GM23338 (cell line): ENCODE data around the gene MTHFSD. TPM values are rescaled to one million over a fixed set of nuclear protein-coding genes. Genes with fewer than 3 reads are reported as not detected.

Source experiments
- ATAC-seq: fragments of 200-7000 bp; cut with Tn5 transposase; 3 replicates; pipeline ENCODE4 v1.9.1; 2020
- DNase-seq: peaks from one replicate; pipeline ENCODE4 v3.0.0-alpha.2; 2015; ENCODE audit warnings: low spot score
- H2AFZ ChIP-seq: fragments of 200-600 bp; sonication (generic); 2 replicates; pipeline ENCODE4 v1.8.0; 2016; ENCODE audit warnings: antibody characterized with exemption, mild to moderate bottlenecking, moderate library complexity
- H3F3A ChIP-seq: fragments of 200-600 bp; sonication (generic); replicated peaks from 2 replicates; pipeline ENCODE4 v1.8.0; 2017; ENCODE audit warnings: antibody characterized with exemption, mixed run types, low read depth
- H3K27ac ChIP-seq: fragments of 200-600 bp; sonication (generic); 2 replicates; pipeline ENCODE4 v1.6.1; 2016; ENCODE audit warnings: low read depth
- H3K27me3 ChIP-seq: fragments of 200-600 bp; sonication (generic); 2 replicates; pipeline ENCODE4 v1.8.0; 2016; ENCODE audit warnings: mild to moderate bottlenecking, mixed run types, moderate library complexity; ENCODE audit not compliant: insufficient read depth
- H3K36me3 ChIP-seq: fragments of 200-600 bp; sonication (generic); 2 replicates; pipeline ENCODE4 v1.8.0; 2016; ENCODE audit warnings: mild to moderate bottlenecking; ENCODE audit not compliant: insufficient read depth
- H3K4me1 ChIP-seq: fragments of 200-600 bp; sonication (generic); 2 replicates; pipeline ENCODE4 v1.8.0; 2016; ENCODE audit warnings: mild to moderate bottlenecking, moderate library complexity; ENCODE audit not compliant: insufficient read depth
- H3K4me2 ChIP-seq: fragments of 200-600 bp; sonication (generic); 2 replicates; pipeline ENCODE4 v1.7.1; 2017; ENCODE audit warnings: mixed run types
- H3K4me3 ChIP-seq: fragments of 200-600 bp; sonication (generic); 2 replicates; pipeline ENCODE4 v1.6.1; 2016; ENCODE audit warnings: mixed run types
- H3K79me2 ChIP-seq: fragments of 200-600 bp; sonication (generic); replicated peaks from 2 replicates; pipeline ENCODE4 v1.8.0; 2017; ENCODE audit warnings: mild to moderate bottlenecking; ENCODE audit not compliant: insufficient read depth
- H3K9me2 ChIP-seq: fragments of 200-600 bp; sonication (generic); 2 replicates; pipeline ENCODE4 v1.8.0; 2017; ENCODE audit not compliant: insufficient read depth
- H4K20me1 ChIP-seq: fragments of 200-600 bp; sonication (generic); replicated peaks from 2 replicates; pipeline ENCODE4 v1.8.0; 2017; ENCODE audit warnings: mild to moderate bottlenecking; ENCODE audit not compliant: insufficient read depth
- H3K27ac Mint-ChIP-seq: 2 replicates; pipeline ENCODE4 v1.8.0; 2020; ENCODE audit warnings: inconsistent platforms, mild to moderate bottlenecking, moderate library complexity, mixed read lengths
- H3K27me3 Mint-ChIP-seq: 3 replicates; pipeline ENCODE4 v1.8.0; 2022; ENCODE audit warnings: low read depth, mild to moderate bottlenecking, moderate library complexity, mixed read lengths, inconsistent platforms; ENCODE audit not compliant: insufficient read depth, poor library complexity
- H3K36me3 Mint-ChIP-seq: 3 replicates; pipeline ENCODE4 v1.8.0; 2021; ENCODE audit warnings: low read depth, mild to moderate bottlenecking, inconsistent platforms, moderate library complexity, mixed read lengths
- H3K4me1 Mint-ChIP-seq: 3 replicates; pipeline ENCODE4 v1.8.0; 2020; ENCODE audit warnings: mild to moderate bottlenecking, inconsistent platforms, mixed read lengths
- H3K4me3 Mint-ChIP-seq: 3 replicates; pipeline ENCODE4 v1.8.0; 2021; ENCODE audit warnings: moderate library complexity, mild to moderate bottlenecking, inconsistent platforms, mixed read lengths
- H3K9me3 Mint-ChIP-seq: 3 replicates; pipeline ENCODE4 v1.8.0; 2020; ENCODE audit warnings: moderate library complexity, mild to moderate bottlenecking, inconsistent platforms, mixed read lengths
- EZH2 ChIP-seq: fragments of 200-600 bp; sonication (generic); IDR thresholded peaks from one replicate; pipeline ENCODE4 v1.8.0; 2017; ENCODE audit warnings: antibody characterized with exemption, mild to moderate bottlenecking, low read depth; ENCODE audit not compliant: unreplicated experiment
- EZH2phosphoT487 ChIP-seq: fragments of 200-600 bp; sonication (generic); IDR thresholded peaks from one replicate; pipeline ENCODE4 v1.8.1; 2018; ENCODE audit warnings: antibody characterized with exemption; ENCODE audit not compliant: unreplicated experiment
- JUNB ChIP-seq: IDR thresholded peaks from one replicate; pipeline ENCODE4 v1.6.1; 2016; ENCODE audit warnings: antibody characterized with exemption; ENCODE audit not compliant: unreplicated experiment
- POLR2AphosphoS5 ChIP-seq: IDR thresholded peaks from 2 replicates; pipeline ENCODE4 v1.6.1; 2016; ENCODE audit warnings: antibody characterized with exemption, low read depth
- REST ChIP-seq: IDR thresholded peaks from one replicate; pipeline ENCODE4 v1.6.1; 2018; ENCODE audit warnings: antibody characterized with exemption; ENCODE audit not compliant: unreplicated experiment
- ZNF114 ChIP-seq: fragments of 250-450 bp; sonication (Bioruptor Pico); IDR thresholded peaks from 2 replicates; pipeline ENCODE4 v1.5.0; 2020; ENCODE audit warnings: mild to moderate bottlenecking, moderate library complexity
- polyA plus RNA-seq: library from polyadenylated mRNA; unstranded; fragments of >200 nt; fragmentation: Nextera tagmentation; extraction: Ambion mirVana; gene quantifications from 2 replicates; pipeline ENCODE4 v1.2.1, GENCODE V29; 2016
- total RNA-seq: library from RNA; depleted of rRNA; stranded (reverse); fragments of >200 nt; shearing (Covaris generic); gene quantifications from 2 replicates; pipeline ENCODE4 v1.2.3, GENCODE V29; 2014
- TF ChIP-seq, protein P1 (sequence below): IDR thresholded peaks from 2 replicates; pipeline ENCODE4 v1.6.1; 2016; ENCODE audit warnings: antibody characterized with exemption

The MTHFSD gene
- total and polyA plus RNA-seq, 2 experiments from 2014 or later = 7.2 to 8.1 TPM

- Mint-ChIP-seq H3K36me3 (no peaks in the 10 kb centered on the region), H3K27me3 (peaks cover 94% of the 10 kb centered on the region), H3K4me1 (peaks cover 24% of the 10 kb centered on the region), H3K4me3 (no peak overlapping the region), H3K9me3 (no peaks in the 10 kb centered on the region; the same call in 1 of the 3 replicates), H3K27ac (no peak overlapping the region)
- no peak for TF ChIP-seq ZNF114 (CRISPR knock-in tag)
- peak; percentile 16 for TF ChIP-seq EZH2phosphoT487
- TF ChIP-seq REST = no peak
- TF ChIP-seq JUNB = no peak
- H3K9me2 ChIP-seq = no peaks in the 10 kb centered on the region
- H3K79me2 ChIP-seq = no peaks in the 10 kb centered on the region
- no peaks in the 10 kb centered on the region for H3K36me3 ChIP-seq
- H3K4me3 ChIP-seq = peak overlapping the region; percentile 50
- H3K4me1 ChIP-seq = peaks cover 22% of the 10 kb centered on the region
- H3F3A ChIP-seq = 0 out of 2 replicates have a peak, but pooled peaks cover 6% of the 10 kb centered on the region
- peaks cover 11% of the 10 kb centered on the region for H4K20me1 ChIP-seq
- ATAC-seq (peak; percentile 17), DNase-seq (peak; percentile 82)
- no peak overlapping the region for H2AFZ ChIP-seq
- H3K27ac ChIP-seq = no peak overlapping the region
- H3K4me2 ChIP-seq = peak overlapping the region; percentile 78
- H3K27me3 ChIP-seq = peaks cover 94% of the 10 kb centered on the region
Observed at GRCh38 chr16:86515413-86515776, 39.6 kb downstream of the MTHFSD start.

DNA sequence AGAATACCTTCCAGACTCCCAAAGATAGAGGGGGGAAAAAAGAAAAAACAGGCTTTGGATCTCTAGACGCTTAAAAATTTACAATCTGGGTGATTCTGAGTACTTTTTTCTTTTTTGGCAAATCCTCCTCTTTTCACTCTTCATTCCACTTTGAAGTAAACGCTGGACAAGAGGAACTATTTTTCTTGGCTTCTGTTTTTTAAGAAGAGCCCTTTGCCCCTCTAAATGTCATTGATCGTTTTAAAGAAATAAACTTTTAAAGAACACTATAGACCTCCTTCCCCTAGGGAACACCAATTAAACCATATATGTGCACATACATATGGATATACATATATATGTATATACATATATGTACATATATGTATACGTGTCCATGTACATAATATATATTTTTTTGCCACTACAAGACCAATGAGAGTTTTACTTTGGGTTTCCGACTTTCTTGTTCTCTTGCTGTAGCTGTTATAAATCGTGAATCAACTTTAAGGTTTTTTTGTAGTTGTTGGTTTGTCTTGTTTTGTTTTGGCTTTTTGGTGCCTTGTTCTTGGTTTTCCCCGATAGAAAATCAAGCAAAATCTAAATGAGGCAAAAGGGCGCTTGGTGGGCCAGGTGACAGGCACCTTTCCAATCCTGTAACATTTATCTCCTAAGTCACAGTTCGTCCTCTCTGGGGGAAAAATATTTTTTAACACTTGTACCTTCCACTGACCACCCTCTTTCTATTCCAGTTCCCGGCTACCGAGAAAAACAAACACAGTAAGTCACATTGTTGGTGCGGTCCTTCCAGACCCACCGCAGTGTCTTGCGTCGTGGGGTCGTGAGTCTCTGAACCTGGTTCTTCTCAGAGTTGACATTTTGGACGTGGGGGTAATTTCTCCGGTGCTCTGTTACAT, 40.3 kb downstream of the MTHFSD start:
- H3K4me3 Mint-ChIP-seq = peak overlapping the region; percentile 38; the same call in 1 of the 3 replicates
- no peak overlapping the region for H3K27ac ChIP-seq

More for the DNA sequence above, 40.3 kb downstream of the MTHFSD start:
- H3K4me3 ChIP-seq = peak overlapping the region; percentile 50
- peak overlapping the region; percentile 78 for H3K4me2 ChIP-seq
- H3K27ac Mint-ChIP-seq = no peak overlapping the region
- peaks cover 24% of the 10 kb centered on the region for H3K4me1 Mint-ChIP-seq
- peaks cover 91% of the 10 kb centered on the region for H3K27me3 Mint-ChIP-seq
- H4K20me1 ChIP-seq = peaks cover 11% of the 10 kb centered on the region
- H2AFZ ChIP-seq = no peak overlapping the region
- H3K27me3 ChIP-seq = peaks cover 100% of the 10 kb centered on the region
- H3K4me1 ChIP-seq = peaks cover 22% of the 10 kb centered on the region
- no peaks in the 10 kb centered on the region for H3K79me2 ChIP-seq
- TF ChIP-seq, protein P1, sequence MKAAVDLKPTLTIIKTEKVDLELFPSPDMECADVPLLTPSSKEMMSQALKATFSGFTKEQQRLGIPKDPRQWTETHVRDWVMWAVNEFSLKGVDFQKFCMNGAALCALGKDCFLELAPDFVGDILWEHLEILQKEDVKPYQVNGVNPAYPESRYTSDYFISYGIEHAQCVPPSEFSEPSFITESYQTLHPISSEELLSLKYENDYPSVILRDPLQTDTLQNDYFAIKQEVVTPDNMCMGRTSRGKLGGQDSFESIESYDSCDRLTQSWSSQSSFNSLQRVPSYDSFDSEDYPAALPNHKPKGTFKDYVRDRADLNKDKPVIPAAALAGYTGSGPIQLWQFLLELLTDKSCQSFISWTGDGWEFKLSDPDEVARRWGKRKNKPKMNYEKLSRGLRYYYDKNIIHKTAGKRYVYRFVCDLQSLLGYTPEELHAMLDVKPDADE = no peak
- TF ChIP-seq POLR2AphosphoS5 (no peak), ZNF114 (CRISPR knock-in tag) (no peak), EZH2 (peak; percentile 90), EZH2phosphoT487 (peak; percentile 31), JUNB (no peak)
- H3K9me3 Mint-ChIP-seq = no peaks in the 10 kb centered on the region; the same call in 1 of the 3 replicates
- 0 out of 2 replicates have a peak, but pooled peaks cover 6% of the 10 kb centered on the region for H3F3A ChIP-seq
- H3K36me3 Mint-ChIP-seq = no peaks in the 10 kb centered on the region
- no peak for ATAC-seq
- H3K36me3 ChIP-seq = no peaks in the 10 kb centered on the region
- H3K9me2 ChIP-seq = no peaks in the 10 kb centered on the region
- no peak for DNase-seq
